Measurements from ENCODE around the gene MRPL20. TPM values are rescaled to one million over a fixed set of nuclear protein-coding genes. Genes with fewer than 3 reads are reported as not detected.

MRPL20 gene
- total and polyA plus RNA-seq, 5 experiments from 2014 or later = 162 to 233 (median 203) TPM

- Mint-ChIP-seq H3K4me3 (no peak overlapping the region), H3K9me3 (no peaks in the 10 kb centered on the region), H3K27me3 (peaks cover 0 to 14% (median 0%) of the 10 kb centered on the region in 5 donors), H3K27ac (no peak overlapping the region), H3K36me3 (no peaks in the 10 kb centered on the region), H3K4me1 (peaks cover 0 to 4% (median 0%) of the 10 kb centered on the region in 4 donors)
- DNase-seq (no peak), ATAC-seq (no peak)
- POLR2A ChIA-PET = interaction anchor here (2.3 kb wide), 1 partner anchor 35 kb away, joined by 8 read pairs; the partner anchor contains the start of gene MRPL20
Observed at GRCh38 chr1:1442069-1442770, 35.1 kb upstream of the MRPL20 start.

- ATAC-seq = peak; percentile 93 to 95
- peaks cover 0 to 7% (median 2%) of the 10 kb centered on the region in 4 donors for H3K4me1 Mint-ChIP-seq
- no peak overlapping the region for H3K27ac Mint-ChIP-seq
- POLR2A ChIA-PET = interaction anchor here (0.6 to 2.3 kb wide), 2 partner anchors 34 to 45 kb away, joined by 3 to 8 read pairs; partner anchors contain the start of gene MRPL20
- H3K4me3 Mint-ChIP-seq = peak overlapping the region in 1 of 10 donors; percentile 8
- H3K27me3 Mint-ChIP-seq = peaks cover 0 to 17% (median 0%) of the 10 kb centered on the region in 5 donors
- no peaks in the 10 kb centered on the region for H3K36me3 Mint-ChIP-seq
- DNase-seq = peak; percentile 30 to 68 (median 52)
- no peaks in the 10 kb centered on the region for H3K9me3 Mint-ChIP-seq
Observed at GRCh38 chr1:1441002-1441888, 34.2 kb upstream of the MRPL20 start.

DNA sequence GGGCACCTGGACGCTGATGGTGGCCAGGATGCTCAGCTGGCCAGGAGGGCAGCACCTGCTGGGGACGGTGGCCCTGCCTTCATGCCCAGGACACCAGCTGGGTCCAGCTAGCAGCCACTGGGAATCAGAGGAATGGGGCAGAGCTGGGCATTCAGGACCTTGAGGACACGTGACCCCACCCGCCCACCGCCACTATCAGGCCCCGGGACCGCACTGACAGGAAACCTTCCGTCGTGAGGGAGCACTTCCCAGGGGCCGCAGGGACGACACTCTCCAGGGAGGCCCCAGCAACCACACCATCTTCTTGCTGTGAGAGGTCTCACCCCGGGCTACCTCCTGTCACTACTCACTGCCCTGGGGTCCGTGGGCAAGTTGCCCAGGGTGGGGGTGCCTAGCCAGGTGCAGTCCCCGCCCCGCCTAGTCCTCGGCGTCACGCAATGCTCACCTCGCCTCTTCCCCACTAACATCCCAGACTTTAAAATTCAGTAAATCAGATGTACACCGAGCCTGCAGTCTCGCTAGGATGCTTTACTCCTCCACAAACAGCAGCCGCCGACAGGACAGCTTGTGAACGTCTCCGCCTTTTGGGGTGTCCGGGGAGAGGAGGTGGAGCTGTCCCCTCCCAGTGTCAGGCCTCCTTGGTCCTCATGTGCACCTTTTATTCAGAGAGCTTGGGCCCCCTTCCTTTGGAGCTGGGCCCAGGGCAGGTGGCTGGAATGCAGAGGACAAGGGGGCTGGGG lies 33.3 kb upstream of the MRPL20 start:
- Mint-ChIP-seq H3K9me3 (no peaks in the 10 kb centered on the region), H3K4me3 (peak overlapping the region in 1 of 10 donors; percentile 8), H3K27me3 (peaks cover 0 to 21% (median 0%) of the 10 kb centered on the region in 5 donors), H3K36me3 (no peaks in the 10 kb centered on the region), H3K27ac (no peak overlapping the region), H3K4me1 (peaks cover 0 to 9% (median 3%) of the 10 kb centered on the region in 4 donors)
- ATAC-seq (no peak), DNase-seq (peak in 1 of 10 donors; percentile 56)
- POLR2A ChIA-PET = interaction anchor here (0.6 to 2.3 kb wide), 3 partner anchors 33 to 72 kb away, joined by 3 to 8 read pairs (median 3); partner anchors contain the start of gene MRPL20

GRCh38 chr1:1439546-1440261 lies 32.6 kb upstream of the MRPL20 start:
- peak in 1 of 10 donors; percentile 21 for DNase-seq
- Mint-ChIP-seq H3K4me1 (peaks cover 1 to 13% (median 8%) of the 10 kb centered on the region in 4 donors), H3K27me3 (peaks cover 0 to 26% (median 5%) of the 10 kb centered on the region in 5 donors), H3K4me3 (no peak overlapping the region), H3K36me3 (no peaks in the 10 kb centered on the region), H3K9me3 (no peaks in the 10 kb centered on the region), H3K27ac (no peak overlapping the region)
- POLR2A ChIA-PET = interaction anchor here (0.7 to 2.3 kb wide), 2 partner anchors 32 to 71 kb away, joined by 3 to 8 read pairs; partner anchors contain the start of gene MRPL20
- ATAC-seq = no peak

DNA sequence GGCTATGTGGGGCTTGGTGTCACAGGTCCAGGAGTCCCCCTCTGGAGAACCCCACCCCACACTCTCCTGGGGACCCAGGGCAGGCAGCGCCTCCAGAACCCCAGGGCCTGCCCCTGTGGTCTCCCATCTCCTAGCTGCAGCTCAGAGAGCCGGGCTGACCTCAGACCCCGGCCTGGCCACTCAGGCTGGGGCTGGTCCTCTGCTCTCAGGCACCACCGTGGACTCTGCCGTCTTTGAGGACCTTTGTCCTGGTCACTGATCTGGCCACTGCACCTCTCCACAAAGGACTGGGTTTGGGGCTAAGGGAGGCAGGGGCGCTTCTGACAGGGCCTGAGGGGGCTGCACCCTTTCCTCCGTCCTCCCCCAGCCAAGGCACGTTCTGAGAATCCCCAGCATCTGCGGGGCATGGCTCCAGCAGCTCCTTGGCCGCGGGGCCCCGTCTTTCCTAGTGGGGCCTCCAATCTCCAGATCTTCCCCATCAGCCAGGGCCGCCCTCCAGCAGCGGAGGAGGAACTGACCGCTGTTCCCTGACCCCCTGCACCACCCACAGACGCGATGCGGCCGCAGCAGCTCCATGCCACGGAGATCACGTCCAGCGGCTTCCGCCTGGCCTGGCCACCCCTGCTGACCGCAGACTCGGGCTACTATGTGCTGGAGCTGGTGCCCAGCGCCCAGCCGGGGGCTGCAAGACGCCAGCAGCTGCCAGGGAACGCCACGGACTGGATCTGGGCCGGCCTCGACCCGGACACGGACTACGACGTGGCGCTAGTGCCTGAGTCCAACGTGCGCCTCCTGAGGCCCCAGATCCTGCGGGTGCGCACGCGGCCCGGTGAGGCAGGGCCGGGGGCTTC lies 31.7 kb upstream of the MRPL20 start:
- Mint-ChIP-seq H3K36me3 (no peaks in the 10 kb centered on the region), H3K9me3 (no peaks in the 10 kb centered on the region), H3K4me1 (peaks cover 1 to 13% (median 9%) of the 10 kb centered on the region in 4 donors), H3K27ac (peak overlapping the region in 1 of 10 donors; percentile 13), H3K27me3 (peaks cover 0 to 28% (median 5%) of the 10 kb centered on the region in 5 donors), H3K4me3 (no peak overlapping the region)
- DNase-seq (peak in 1 of 10 donors; percentile 48), ATAC-seq (no peak)
- POLR2A ChIA-PET = interaction anchor here (1.0 kb wide), 1 partner anchor 43 kb away, joined by 4 read pairs; no protein-coding TSS in a partner anchor

GRCh38 chr1:1437904-1438376 lies 30.8 kb upstream of the MRPL20 start:
- Mint-ChIP-seq H3K9me3 (no peaks in the 10 kb centered on the region), H3K27ac (no peak overlapping the region), H3K36me3 (no peaks in the 10 kb centered on the region), H3K4me1 (peaks cover 1 to 13% (median 9%) of the 10 kb centered on the region in 4 donors), H3K4me3 (no peak overlapping the region), H3K27me3 (peaks cover 0 to 28% (median 5%) of the 10 kb centered on the region in 5 donors)
- ATAC-seq (no peak), DNase-seq (no peak)
- POLR2A ChIA-PET = interaction anchor here (1.0 kb wide), 1 partner anchor 42 kb away, joined by 4 read pairs; no protein-coding TSS in a partner anchor

DNA sequence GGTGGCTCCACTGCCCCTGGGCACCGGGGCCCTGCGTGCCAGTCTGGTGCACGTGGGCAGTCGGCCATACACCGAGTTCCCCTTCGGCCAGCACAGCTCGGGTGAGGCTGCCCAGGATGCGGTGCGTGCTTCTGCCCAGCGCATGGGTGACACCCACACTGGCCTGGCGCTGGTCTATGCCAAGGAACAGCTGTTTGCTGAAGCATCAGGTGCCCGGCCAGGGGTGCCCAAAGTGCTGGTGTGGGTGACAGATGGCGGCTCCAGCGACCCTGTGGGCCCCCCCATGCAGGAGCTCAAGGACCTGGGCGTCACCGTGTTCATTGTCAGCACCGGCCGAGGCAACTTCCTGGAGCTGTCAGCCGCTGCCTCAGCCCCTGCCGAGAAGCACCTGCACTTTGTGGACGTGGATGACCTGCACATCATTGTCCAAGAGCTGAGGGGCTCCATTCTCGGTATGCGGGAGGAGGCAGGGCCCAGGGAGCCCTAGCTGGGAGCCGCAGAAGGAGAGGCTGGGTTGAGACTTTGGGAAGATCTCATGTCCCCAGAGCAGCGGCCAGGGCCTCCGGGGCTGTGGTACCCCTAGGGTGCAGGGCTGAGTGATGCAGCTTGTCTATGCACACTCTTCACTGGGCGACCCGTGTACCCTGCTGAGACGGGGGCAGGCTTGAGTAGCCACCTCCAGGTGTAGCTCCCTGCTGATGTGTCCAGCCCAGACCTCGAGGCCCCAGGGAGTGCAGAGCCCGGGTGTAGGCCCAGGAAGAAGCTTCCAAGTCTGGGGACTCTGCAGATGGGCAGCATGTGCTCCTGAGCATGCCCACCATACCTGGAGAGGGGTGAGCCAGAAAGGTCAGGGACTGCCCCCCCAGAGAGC lies 30.2 kb upstream of the MRPL20 start:
- no peak overlapping the region for H3K4me3 Mint-ChIP-seq
- peaks cover 1 to 13% (median 9%) of the 10 kb centered on the region in 4 donors for H3K4me1 Mint-ChIP-seq
- POLR2A ChIA-PET = interaction anchor here (0.6 to 0.9 kb wide), 2 partner anchors 30 to 231 kb away, joined by 3 read pairs; partner anchors contain the start of gene MRPL20
- ATAC-seq = no peak
- H3K27me3 Mint-ChIP-seq = peaks cover 0 to 32% (median 7%) of the 10 kb centered on the region in 5 donors
- H3K27ac Mint-ChIP-seq = no peak overlapping the region
- DNase-seq = peak in 1 of 10 donors; percentile 59
- no peaks in the 10 kb centered on the region for H3K36me3 Mint-ChIP-seq
- H3K9me3 Mint-ChIP-seq = no peaks in the 10 kb centered on the region

- POLR2A ChIA-PET = interaction anchor here (0.5 to 0.9 kb wide), 2 partner anchors 30 to 115 kb away, joined by 3 to 7 read pairs; partner anchors contain the start of gene MRPL20
- H3K9me3 Mint-ChIP-seq = no peaks in the 10 kb centered on the region
- H3K4me1 Mint-ChIP-seq = peaks cover 1 to 12% (median 9%) of the 10 kb centered on the region in 4 donors
- peak overlapping the region in 6 of 10 donors; percentile 39 to 66 (median 54) for H3K4me3 Mint-ChIP-seq
- H3K27me3 Mint-ChIP-seq = peaks cover 0 to 35% (median 7%) of the 10 kb centered on the region in 5 donors
- H3K27ac Mint-ChIP-seq = no peak overlapping the region
- no peak for DNase-seq
- ATAC-seq = no peak
- H3K36me3 Mint-ChIP-seq = no peaks in the 10 kb centered on the region
Observed at GRCh38 chr1:1436630-1437032, 29.5 kb upstream of the MRPL20 start.

GRCh38 chr1:1435911-1436629 lies 29.0 kb upstream of the MRPL20 start:
- peak; percentile 18 to 35 for ATAC-seq
- no peaks in the 10 kb centered on the region for H3K9me3 Mint-ChIP-seq
- POLR2A ChIA-PET = interaction anchor here (0.5 kb wide), 1 partner anchor 114 kb away, joined by 7 read pairs; no protein-coding TSS in a partner anchor
- peak overlapping the region in 9 of 10 donors; percentile 33 to 66 (median 51) for H3K4me3 Mint-ChIP-seq
- no peaks in the 10 kb centered on the region for H3K36me3 Mint-ChIP-seq
- peak in 1 of 10 donors; percentile 59 for DNase-seq
- no peak overlapping the region for H3K27ac Mint-ChIP-seq
- H3K4me1 Mint-ChIP-seq = peaks cover 1 to 12% (median 9%) of the 10 kb centered on the region in 4 donors
- peaks cover 0 to 35% (median 7%) of the 10 kb centered on the region in 5 donors for H3K27me3 Mint-ChIP-seq
